Measurements from ENCODE around the gene PCSK5.
"Not testable (repeated sequence)": the region's sequence is repeated elsewhere in the genome, so short reads cannot be mapped to it uniquely, and the experiment has no call there.

PCSK5 gene

DNA sequence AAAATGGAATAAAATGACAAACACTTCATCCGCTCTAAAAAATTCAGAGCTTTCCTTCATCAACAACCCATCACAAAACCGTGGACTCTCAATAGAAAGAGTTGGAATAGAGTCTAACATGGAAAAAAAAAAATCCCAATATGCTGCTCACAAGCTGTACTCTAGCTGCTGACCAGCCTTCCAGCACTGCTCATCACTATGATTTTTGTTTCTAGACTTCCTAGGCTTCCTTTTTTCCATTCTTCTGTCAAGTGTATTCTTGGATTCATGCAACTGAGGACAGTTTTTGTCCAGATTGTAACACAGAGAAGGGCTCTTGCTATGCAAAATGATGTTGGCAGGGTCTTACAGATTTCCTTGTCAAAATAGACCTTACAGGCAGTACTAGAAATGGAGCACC is 469.3 kb downstream of the PCSK5 start:
- DNase-seq (ENCODE audit: low spot score): no peak

- not testable (repeated sequence) for DNase-seq (ENCODE audit: low spot score)
Observed at GRCh38 chr9:76362332-76363031, 472.0 kb downstream of the PCSK5 start.

GRCh38 chr9:76363032-76363395 is 472.5 kb downstream of the PCSK5 start:
- no peak for DNase-seq (ENCODE audit: low spot score)

- no peak for DNase-seq (ENCODE audit: low spot score)
Observed at GRCh38 chr9:76365028-76365427, 474.6 kb downstream of the PCSK5 start.

DNA sequence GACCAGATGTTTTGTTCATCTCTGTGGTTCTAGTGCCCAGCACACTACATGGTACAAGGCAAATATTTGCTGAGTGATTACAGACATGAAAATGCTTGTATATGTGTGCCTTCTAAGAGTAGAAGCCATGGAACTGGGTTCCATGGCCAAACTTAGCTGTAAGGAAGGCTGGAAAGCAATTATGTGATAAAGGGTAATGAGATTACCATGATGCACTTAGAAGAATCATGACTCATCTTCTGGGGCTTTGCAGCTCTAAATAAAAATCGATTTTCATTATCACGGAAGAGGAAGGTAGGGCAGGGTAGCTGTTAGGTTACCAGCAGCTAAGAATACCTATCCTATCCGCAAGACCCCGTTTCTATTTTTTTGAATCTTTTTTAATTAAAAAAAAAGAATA is 475.8 kb downstream of the PCSK5 start:
- DNase-seq (ENCODE audit: low spot score): no peak

DNA sequence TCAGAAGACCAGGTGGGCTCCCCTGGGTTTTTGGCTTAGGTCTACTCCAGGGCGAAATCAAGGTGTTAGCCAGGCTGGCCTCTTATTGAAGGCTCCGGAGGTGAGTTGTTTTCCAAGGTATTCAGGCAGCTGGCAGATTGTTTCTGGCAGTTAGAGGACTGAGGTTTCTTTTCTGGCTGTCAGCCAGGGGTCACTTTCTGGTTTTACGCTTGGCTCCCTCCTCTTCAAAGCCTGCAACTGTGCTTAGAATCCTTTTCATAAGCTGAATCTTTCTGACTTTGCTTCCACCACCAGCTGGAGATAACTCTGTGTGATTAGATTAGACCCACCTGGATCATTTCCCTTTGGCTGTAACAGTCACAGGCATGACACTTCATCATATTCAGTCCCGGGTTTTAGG is 479.1 kb downstream of the PCSK5 start:
- no peak for DNase-seq (ENCODE audit: low spot score)

DNA sequence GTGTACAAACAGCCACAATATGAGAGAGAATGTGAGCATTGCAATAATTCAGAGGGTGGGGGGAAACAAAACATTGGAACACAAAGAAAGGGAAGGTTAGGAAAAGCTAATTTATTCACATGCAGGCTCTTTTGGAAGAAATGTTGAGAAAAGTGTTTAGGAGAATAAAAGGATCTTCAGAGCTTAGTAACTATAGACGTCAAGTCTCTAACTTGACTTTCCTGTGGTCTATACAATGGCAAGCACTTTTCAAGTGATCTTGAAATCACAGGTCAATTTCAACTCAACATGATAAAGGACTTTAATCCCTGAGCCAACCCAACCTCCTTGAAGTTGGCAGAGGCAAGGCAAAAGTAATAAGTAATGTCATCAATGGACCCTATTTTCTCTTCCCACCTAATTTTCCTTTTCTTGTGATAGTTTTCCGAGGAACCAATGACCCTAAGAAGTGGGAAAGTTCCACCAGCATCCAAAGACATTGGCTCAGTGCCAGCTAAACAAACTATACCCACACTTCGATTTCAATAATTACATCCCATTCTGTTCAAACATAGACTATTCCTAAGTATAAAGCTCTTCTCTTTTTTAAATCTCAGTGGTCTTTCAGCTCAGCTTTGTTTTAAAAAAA is 480.0 kb downstream of the PCSK5 start:
- no peak for DNase-seq (ENCODE audit: low spot score)

DNA sequence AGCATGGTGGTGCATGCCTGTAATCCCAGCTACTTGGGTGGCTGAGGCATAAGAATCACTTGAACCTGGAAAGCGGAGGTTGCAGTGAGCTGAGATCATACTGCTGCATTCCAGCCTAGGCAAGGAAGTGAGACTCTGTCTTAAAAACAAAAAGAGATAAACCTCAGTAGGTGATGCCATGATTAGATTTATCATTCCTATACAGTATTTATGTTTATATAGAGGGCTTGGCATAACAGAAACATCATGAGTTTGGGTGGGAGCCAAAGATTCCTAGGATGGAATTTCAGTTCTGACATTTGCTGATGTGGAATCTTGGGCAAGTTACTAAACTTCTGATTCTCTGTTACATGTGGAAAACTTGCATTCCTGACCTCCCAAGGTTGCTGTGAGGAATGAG is 481.4 kb downstream of the PCSK5 start:
- DNase-seq (ENCODE audit: low spot score): no peak

DNA sequence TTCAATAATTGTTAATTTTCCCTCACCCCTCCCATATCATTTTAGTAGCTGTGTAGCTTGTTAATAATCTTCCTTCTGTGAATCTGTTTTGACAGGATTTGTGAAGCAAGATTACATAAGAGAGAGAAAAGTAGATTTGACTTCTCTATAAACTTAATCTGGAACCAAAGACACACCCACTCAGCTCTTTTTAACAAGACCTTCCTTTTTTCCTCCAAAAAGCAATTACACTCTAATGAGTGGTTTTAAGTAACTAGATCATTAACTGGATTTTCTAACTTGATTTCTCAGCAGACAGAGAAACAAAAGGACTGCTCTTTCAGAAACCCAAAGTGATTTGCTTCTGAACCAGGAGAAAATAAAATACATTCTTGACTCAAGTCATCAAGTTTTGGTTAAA is 481.9 kb downstream of the PCSK5 start:
- DNase-seq (ENCODE audit: low spot score): no peak

- DNase-seq (ENCODE audit: low spot score): no peak
Observed at GRCh38 chr9:76373173-76373783, 482.8 kb downstream of the PCSK5 start.

DNA sequence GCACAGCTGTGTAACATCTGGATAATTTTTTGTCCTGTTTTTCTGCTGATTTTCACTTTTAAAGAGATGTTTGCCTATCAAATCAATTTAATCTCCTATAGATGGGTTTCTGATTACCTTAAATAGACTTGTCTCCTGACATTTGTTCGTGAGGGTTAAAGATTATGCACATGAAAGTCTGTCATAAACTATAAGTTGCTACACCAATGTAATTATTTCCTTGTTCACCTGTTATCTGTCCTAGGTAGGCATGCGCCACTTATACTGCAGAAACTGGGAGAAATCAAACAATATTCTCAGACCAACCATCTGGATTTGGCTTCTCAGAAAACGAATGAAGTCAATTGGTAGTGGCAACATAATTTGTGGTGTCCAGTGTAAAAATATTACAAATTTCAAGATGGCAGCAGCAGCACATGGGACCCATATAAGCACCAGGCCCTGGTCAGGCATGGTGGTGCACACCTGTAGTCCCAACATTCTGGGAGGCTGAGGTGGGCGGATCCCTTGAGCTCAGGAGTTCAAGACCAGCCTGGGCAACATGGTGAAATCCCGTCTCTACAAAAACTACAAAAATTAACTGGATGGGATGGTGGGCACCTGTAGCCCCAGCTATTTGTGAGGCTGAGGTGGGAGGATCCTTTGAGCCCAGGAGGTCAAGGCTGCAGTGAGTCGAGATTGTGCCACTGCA is 483.5 kb downstream of the PCSK5 start:
- DNase-seq (ENCODE audit: low spot score): no peak

DNA sequence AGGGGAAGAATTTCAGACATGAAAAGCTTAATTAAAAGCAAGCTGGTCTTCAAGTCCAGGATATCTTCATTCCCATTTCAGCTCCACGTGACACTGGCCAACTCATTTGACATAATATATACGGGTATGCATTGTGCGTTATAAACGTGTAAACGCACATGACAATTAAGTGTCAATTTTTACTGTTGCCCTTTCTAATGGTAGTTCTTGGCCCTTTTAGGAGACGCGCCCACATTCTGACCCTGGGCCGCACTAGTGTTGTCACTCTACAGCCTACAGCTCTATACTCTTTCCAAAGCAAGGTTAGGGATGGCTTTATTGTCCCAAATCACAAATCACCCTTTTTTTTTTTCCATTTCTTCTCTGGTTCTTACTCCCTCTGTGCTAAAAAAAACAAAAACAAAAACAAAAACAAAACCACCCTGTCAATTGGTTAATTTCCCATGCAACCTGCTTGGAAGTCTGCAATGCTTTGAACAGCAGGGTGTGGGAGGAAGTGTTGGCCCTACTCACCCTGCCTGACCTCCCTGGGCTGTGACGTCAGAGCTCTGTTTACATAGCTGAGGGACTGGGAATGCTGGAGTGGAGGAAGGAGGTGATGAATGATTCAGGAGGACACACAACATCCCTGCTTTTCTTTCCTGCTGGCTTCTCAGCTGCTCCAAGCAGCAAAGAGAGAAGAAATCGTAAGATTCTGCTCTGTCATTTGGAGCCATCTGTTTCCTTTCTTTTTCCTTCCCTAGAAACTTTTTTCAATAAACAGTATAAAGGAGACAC is 484.5 kb downstream of the PCSK5 start:
- no peak for DNase-seq (ENCODE audit: low spot score)

- DNase-seq (ENCODE audit: low spot score): no peak
Observed at GRCh38 chr9:76377791-76378190, 487.3 kb downstream of the PCSK5 start.

DNA sequence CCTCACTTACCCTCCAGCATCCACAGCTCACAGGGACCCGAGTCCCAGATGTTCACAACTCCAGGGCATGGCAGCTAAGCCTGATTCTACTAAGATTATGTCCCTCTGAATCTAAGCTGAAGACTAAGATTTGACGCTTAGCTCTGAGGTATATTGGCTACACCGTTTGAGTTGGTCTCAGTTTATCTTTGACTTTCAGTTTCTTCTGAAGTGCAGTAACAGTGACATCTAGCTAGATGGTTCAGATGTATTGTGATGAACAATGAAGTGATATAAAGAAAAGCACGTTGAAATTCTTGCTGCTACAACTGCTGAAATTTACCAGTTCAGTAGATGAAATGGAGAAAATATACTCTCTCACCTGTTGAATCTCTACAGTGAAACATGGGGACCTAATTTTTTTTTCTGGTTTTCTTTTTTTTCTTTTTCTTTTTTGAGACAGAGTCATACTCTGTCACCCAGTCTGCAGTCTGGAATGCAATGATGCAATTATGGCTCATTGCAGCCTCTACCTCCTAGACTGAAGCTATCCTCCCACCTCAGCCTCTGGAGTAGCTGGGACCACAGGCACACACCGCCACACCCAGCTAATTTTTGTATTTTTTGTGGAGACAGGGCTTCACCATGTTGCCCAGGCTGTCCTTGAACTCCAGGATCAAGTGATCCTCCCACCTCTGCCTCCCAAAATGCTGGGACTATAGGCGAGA is 488.0 kb downstream of the PCSK5 start:
- DNase-seq (ENCODE audit: low spot score): no peak

DNA sequence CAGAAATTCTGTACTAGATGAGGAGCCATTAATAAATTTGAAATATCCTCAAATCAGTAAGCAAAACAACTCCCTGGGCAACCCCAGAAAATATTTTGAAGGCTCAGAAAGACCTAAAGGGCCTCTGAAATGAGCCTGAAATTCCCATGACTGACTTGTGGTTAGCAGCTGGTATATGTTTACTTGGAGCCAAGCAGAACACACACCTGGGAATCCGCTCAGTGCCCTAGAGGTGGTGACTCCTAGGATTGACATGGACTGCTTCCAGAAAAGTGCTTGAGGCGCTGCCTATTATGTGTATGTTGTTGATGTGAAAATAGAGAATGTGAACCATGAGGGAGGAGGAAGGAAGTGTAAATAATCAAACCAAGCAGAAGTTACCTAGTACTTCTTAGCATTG is 489.0 kb downstream of the PCSK5 start:
- no peak for DNase-seq (ENCODE audit: low spot score)

DNA sequence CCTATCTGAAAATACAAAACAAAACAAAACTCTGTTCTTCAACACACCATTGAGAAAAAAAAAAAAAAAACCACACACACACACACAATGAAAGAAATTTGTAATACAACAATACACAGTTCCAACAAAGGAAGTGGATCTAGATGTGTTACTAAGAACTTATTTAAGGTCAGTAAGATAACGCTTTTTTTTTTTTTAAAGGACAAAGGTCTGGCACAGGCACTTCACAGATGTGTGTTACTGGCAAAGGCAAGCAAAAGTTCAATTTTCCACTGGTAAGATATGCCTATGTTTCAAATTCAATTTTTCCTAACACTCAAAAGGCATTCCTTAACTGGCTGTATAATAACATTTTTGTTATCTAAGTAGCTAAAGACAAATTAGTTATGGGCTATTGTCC is 500.2 kb downstream of the PCSK5 start:
- DNase-seq (ENCODE audit: low spot score): no peak

DNA sequence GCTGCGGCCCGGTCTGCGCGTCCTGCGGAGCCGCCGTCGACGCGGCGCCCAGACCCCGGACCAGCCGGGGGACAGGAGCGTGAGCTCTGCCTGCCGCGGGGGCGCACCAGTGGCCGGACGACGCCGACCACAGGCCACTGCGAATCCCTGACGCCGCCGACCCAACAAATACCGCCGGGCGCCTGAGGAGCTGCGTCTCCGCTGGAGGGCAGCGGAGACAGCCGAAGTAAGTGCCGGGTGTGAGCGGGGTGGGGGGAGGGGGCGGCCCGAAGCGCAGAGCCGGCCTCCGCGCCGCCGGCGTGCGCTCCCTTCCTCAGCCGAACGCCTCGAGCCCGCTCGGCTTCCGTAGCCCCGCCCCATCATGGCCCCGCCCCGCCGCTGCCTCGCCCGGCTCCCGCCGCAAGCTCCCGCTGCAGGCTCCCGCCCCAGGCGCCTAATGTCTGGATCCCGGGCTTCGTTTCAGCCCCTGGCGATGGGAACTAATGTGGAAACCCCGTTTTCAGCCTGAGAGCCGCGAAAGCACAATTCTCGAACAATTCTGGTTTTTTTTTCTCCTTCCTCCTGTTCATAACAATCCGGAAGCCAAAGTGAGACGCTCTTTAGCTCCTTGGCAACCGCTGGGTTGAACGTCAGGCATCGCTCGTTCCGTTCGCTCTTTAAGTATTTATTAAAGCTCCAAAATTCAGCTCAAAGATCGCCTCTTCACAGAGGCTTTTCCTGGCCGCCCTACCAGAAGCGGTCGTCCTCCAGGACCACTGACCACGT is 503.9 kb downstream of the PCSK5 start, which contains the start of gene RFK:
Gene RFK (minus strand): TSS at position 232 of the 765 bp plus-strand sequence. CDS start 255 bp downstream, outside the sequence.
- DNase-seq (ENCODE audit: low spot score): peak; percentile 94

GRCh38 chr9:76394960-76395252 is 504.4 kb downstream of the PCSK5 start:
- peak; percentile 67 for DNase-seq (ENCODE audit: low spot score)

DNA sequence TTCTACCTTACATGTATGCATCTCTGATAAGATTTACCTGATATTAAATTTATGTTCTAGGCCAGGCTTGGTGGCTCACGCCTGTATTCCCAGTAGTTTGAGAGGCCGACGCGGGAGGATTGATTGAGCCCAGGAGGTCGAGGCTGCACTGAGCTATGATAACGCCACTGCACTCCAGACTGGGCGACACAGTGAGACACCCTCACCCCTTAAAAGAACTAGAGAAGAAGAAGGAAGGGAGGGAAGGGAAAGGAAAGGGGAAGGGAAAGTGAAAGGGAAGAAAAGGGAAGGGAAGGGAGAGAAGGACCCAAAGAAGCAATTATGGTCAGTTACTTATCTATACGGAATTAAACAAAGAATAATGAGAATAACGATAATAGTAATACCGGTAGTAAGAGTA is 504.9 kb downstream of the PCSK5 start:
- no peak for DNase-seq (ENCODE audit: low spot score)

GRCh38 chr9:76396144-76396543 is 505.7 kb downstream of the PCSK5 start:
- DNase-seq (ENCODE audit: low spot score): no peak

GRCh38 chr9:76396597-76396996 is 506.1 kb downstream of the PCSK5 start:
- no peak for DNase-seq (ENCODE audit: low spot score)
